GM19395 (cell line): ENCODE data around the gene NLRP6.
"Not testable (repeated sequence)": the region's sequence is repeated elsewhere in the genome, so short reads cannot be mapped to it uniquely, and the experiment has no call there.

Experiments used
- ATAC-seq: cut with Tn5 transposase; IDR thresholded peaks from one replicate; pipeline ENCODE4 v1.9.1; 2021; ENCODE audit warnings: mild to moderate bottlenecking, moderate library complexity; ENCODE audit not compliant: unreplicated experiment

The NLRP6 gene

GRCh38 chr11:319121-319887 lies 41.1 kb downstream of the NLRP6 start:
- not testable (repeated sequence) for ATAC-seq

GRCh38 chr11:319888-320273 lies 41.7 kb downstream of the NLRP6 start:
- ATAC-seq = not testable (repeated sequence)

- no peak for ATAC-seq
These were observed 45.9 kb downstream of the NLRP6 start for GRCh38 chr11:324156-324555.

GRCh38 chr11:324593-325517 lies 46.6 kb downstream of the NLRP6 start:
- ATAC-seq = not testable (repeated sequence)

GRCh38 chr11:325796-326591 lies 47.8 kb downstream of the NLRP6 start:
- ATAC-seq = no peak

- no peak for ATAC-seq
These were observed 48.3 kb downstream of the NLRP6 start for GRCh38 chr11:326592-326841.

- ATAC-seq = peak; percentile 70
These were observed 48.8 kb downstream of the NLRP6 start for GRCh38 chr11:326842-327580.

GRCh38 chr11:327581-327923 lies 49.3 kb downstream of the NLRP6 start:
- no peak for ATAC-seq

- ATAC-seq = no peak
These were observed 49.8 kb downstream of the NLRP6 start for GRCh38 chr11:328012-328411.

- not testable (repeated sequence) for ATAC-seq
These were observed 50.4 kb downstream of the NLRP6 start for GRCh38 chr11:328516-329100.

- no peak for ATAC-seq
These were observed 51.7 kb downstream of the NLRP6 start for GRCh38 chr11:329886-330253.

- no peak for ATAC-seq
These were observed 52.1 kb downstream of the NLRP6 start for GRCh38 chr11:330307-330693.

GRCh38 chr11:330694-331357 lies 52.6 kb downstream of the NLRP6 start:
- no peak for ATAC-seq

- no peak for ATAC-seq
These were observed 53.3 kb downstream of the NLRP6 start for GRCh38 chr11:331358-332060.

- ATAC-seq = no peak
These were observed 54.7 kb downstream of the NLRP6 start for GRCh38 chr11:332651-333480.

GRCh38 chr11:333616-334263 lies 55.5 kb downstream of the NLRP6 start:
- ATAC-seq = not testable (repeated sequence)

- ATAC-seq = no peak
These were observed 56.2 kb downstream of the NLRP6 start for GRCh38 chr11:334264-334994.
